ENCODE measurements around the gene AKT2. TPM values are rescaled to one million over a fixed set of nuclear protein-coding genes. Genes with fewer than 3 reads are reported as not detected.
"Not testable (repeated sequence)": the region's sequence is repeated elsewhere in the genome, so short reads cannot be mapped to it uniquely, and the experiment has no call there.

The AKT2 gene
- polyA plus RNA-seq, 1 donor: 101 TPM

- not testable (repeated sequence) for DNase-seq; H3K27ac ChIP-seq (ENCODE audit: low read length); H3K36me3 ChIP-seq (ENCODE audit: control insufficient read depth, insufficient read depth, low read length); H3K4me3 ChIP-seq (ENCODE audit: low read length)
- Histone ChIP-seq H3K4me1 (ENCODE audit: control insufficient read depth, insufficient read depth, low read length) (peaks cover 18% of the 10 kb centered on the region), H3K9me3 (ENCODE audit: control insufficient read depth, low read depth, low read length) (peaks cover 15% of the 10 kb centered on the region), H3K27me3 (ENCODE audit: control insufficient read depth, insufficient read depth, low read length) (peaks cover 56% of the 10 kb centered on the region)
- 92% methylated on average over 4 of the region's 4 CpGs for WGBS (ENCODE audit: insufficient coverage, low lambda C conversion rate)
These were observed 66.1 kb downstream of the AKT2 start for GRCh38 chr19:40219029-40219428.

- peaks cover 18% of the 10 kb centered on the region for H3K4me1 ChIP-seq (ENCODE audit: control insufficient read depth, insufficient read depth, low read length)
- H3K4me3 ChIP-seq (ENCODE audit: low read length): peak within 1 kb of the TSS; percentile 30
- no peak within 1 kb of the TSS for H3K27ac ChIP-seq (ENCODE audit: low read length)
- H3K27me3 ChIP-seq (ENCODE audit: control insufficient read depth, insufficient read depth, low read length): peaks cover 50% of the 10 kb centered on the region
- no peaks in the 10 kb centered on the region for H3K36me3 ChIP-seq (ENCODE audit: control insufficient read depth, insufficient read depth, low read length)
- DNase-seq: peak; percentile 27 to 28
- peaks cover 13% of the 10 kb centered on the region for H3K9me3 ChIP-seq (ENCODE audit: control insufficient read depth, low read depth, low read length)
- no CpG with 5 or more reads among the region's 75 CpGs for WGBS (ENCODE audit: insufficient coverage, low lambda C conversion rate)
These were observed 66.9 kb downstream of the AKT2 start, which contains the start of gene TTC9B for GRCh38 chr19:40217934-40218890. TSS of gene TTC9B (minus strand) at chr19:40218384. CDS start at chr19:40218381, 3 bp downstream.

GRCh38 chr19:40217027-40217810 lies 67.9 kb downstream of the AKT2 start:
- no CpG with 5 or more reads among the region's 54 CpGs for WGBS (ENCODE audit: insufficient coverage, low lambda C conversion rate)
- Histone ChIP-seq H3K27me3 (ENCODE audit: control insufficient read depth, insufficient read depth, low read length) (peaks cover 45% of the 10 kb centered on the region), H3K36me3 (ENCODE audit: control insufficient read depth, insufficient read depth, low read length) (no peaks in the 10 kb centered on the region), H3K4me1 (ENCODE audit: control insufficient read depth, insufficient read depth, low read length) (peaks cover 18% of the 10 kb centered on the region), H3K9me3 (ENCODE audit: control insufficient read depth, low read depth, low read length) (peaks cover 8% of the 10 kb centered on the region), H3K4me3 (ENCODE audit: low read length) (peak overlapping the region; percentile 30), H3K27ac (ENCODE audit: low read length) (no peak overlapping the region)
- peak; percentile 62 to 85 for DNase-seq

GRCh38 chr19:40216777-40217026 lies 68.4 kb downstream of the AKT2 start:
- Histone ChIP-seq H3K27ac (ENCODE audit: low read length) (no peak overlapping the region), H3K4me3 (ENCODE audit: low read length) (peak overlapping the region; percentile 30), H3K9me3 (ENCODE audit: control insufficient read depth, low read depth, low read length) (peaks cover 6% of the 10 kb centered on the region), H3K27me3 (ENCODE audit: control insufficient read depth, insufficient read depth, low read length) (peaks cover 45% of the 10 kb centered on the region), H3K36me3 (ENCODE audit: control insufficient read depth, insufficient read depth, low read length) (no peaks in the 10 kb centered on the region), H3K4me1 (ENCODE audit: control insufficient read depth, insufficient read depth, low read length) (peaks cover 18% of the 10 kb centered on the region)
- no CpG with 5 or more reads among the region's 9 CpGs for WGBS (ENCODE audit: insufficient coverage, low lambda C conversion rate)
- no peak for DNase-seq

- Histone ChIP-seq H3K27ac (ENCODE audit: low read length) (no peak overlapping the region), H3K9me3 (ENCODE audit: control insufficient read depth, low read depth, low read length) (peaks cover 6% of the 10 kb centered on the region), H3K4me1 (ENCODE audit: control insufficient read depth, insufficient read depth, low read length) (peaks cover 18% of the 10 kb centered on the region), H3K36me3 (ENCODE audit: control insufficient read depth, insufficient read depth, low read length) (no peaks in the 10 kb centered on the region), H3K4me3 (ENCODE audit: low read length) (no peak overlapping the region), H3K27me3 (ENCODE audit: control insufficient read depth, insufficient read depth, low read length) (peaks cover 42% of the 10 kb centered on the region)
- no peak for DNase-seq
- 50% methylated on average over 2 of the region's 23 CpGs for WGBS (ENCODE audit: insufficient coverage, low lambda C conversion rate)
These were observed 69.0 kb downstream of the AKT2 start for GRCh38 chr19:40216013-40216776.

- Histone ChIP-seq H3K27me3 (ENCODE audit: control insufficient read depth, insufficient read depth, low read length) (peaks cover 34% of the 10 kb centered on the region), H3K27ac (ENCODE audit: low read length) (no peak overlapping the region), H3K4me3 (ENCODE audit: low read length) (no peak overlapping the region), H3K9me3 (ENCODE audit: control insufficient read depth, low read depth, low read length) (peaks cover 6% of the 10 kb centered on the region), H3K36me3 (ENCODE audit: control insufficient read depth, insufficient read depth, low read length) (peaks cover 5% of the 10 kb centered on the region), H3K4me1 (ENCODE audit: control insufficient read depth, insufficient read depth, low read length) (peaks cover 18% of the 10 kb centered on the region)
- no CpG with 5 or more reads among the region's 22 CpGs for WGBS (ENCODE audit: insufficient coverage, low lambda C conversion rate)
- DNase-seq: no peak
These were observed 70.2 kb downstream of the AKT2 start for GRCh38 chr19:40214936-40215335.

- Histone ChIP-seq H3K36me3 (ENCODE audit: control insufficient read depth, insufficient read depth, low read length) (peaks cover 5% of the 10 kb centered on the region), H3K4me1 (ENCODE audit: control insufficient read depth, insufficient read depth, low read length) (peaks cover 12% of the 10 kb centered on the region)
- no CpG with 5 or more reads among the region's 50 CpGs for WGBS (ENCODE audit: insufficient coverage, low lambda C conversion rate)
These were observed 71.1 kb downstream of the AKT2 start for GRCh38 chr19:40213882-40214570.

GRCh38 chr19:40213251-40213829 lies 71.8 kb downstream of the AKT2 start:
- no CpG with 5 or more reads among the region's 53 CpGs for WGBS (ENCODE audit: insufficient coverage, low lambda C conversion rate)
- Histone ChIP-seq H3K9me3 (ENCODE audit: control insufficient read depth, low read depth, low read length) (peaks cover 6% of the 10 kb centered on the region), H3K27me3 (ENCODE audit: control insufficient read depth, insufficient read depth, low read length) (peaks cover 20% of the 10 kb centered on the region), H3K27ac (ENCODE audit: low read length) (no peak overlapping the region), H3K36me3 (ENCODE audit: control insufficient read depth, insufficient read depth, low read length) (peaks cover 5% of the 10 kb centered on the region), H3K4me3 (ENCODE audit: low read length) (no peak overlapping the region), H3K4me1 (ENCODE audit: control insufficient read depth, insufficient read depth, low read length) (peaks cover 12% of the 10 kb centered on the region)
- no peak for DNase-seq

More at GRCh38 chr19:40213882-40214570, 71.1 kb downstream of the AKT2 start:
- Histone ChIP-seq H3K27ac (ENCODE audit: low read length) (no peak overlapping the region), H3K9me3 (ENCODE audit: control insufficient read depth, low read depth, low read length) (peaks cover 6% of the 10 kb centered on the region), H3K4me3 (ENCODE audit: low read length) (no peak overlapping the region), H3K27me3 (ENCODE audit: control insufficient read depth, insufficient read depth, low read length) (peaks cover 26% of the 10 kb centered on the region)
- DNase-seq: peak in 1 of 2 donors; percentile 2

- whole genome bisulfite sequencing (ENCODE audit: insufficient coverage, low lambda C conversion rate): no CpG with 5 or more reads among the region's 5 CpGs
- Histone ChIP-seq H3K36me3 (ENCODE audit: control insufficient read depth, insufficient read depth, low read length) (peaks cover 5% of the 10 kb centered on the region), H3K27me3 (ENCODE audit: control insufficient read depth, insufficient read depth, low read length) (peaks cover under 1% of the 10 kb centered on the region), H3K27ac (ENCODE audit: low read length) (no peak overlapping the region), H3K4me3 (ENCODE audit: low read length) (no peak overlapping the region), H3K4me1 (ENCODE audit: control insufficient read depth, insufficient read depth, low read length) (no peaks in the 10 kb centered on the region), H3K9me3 (ENCODE audit: control insufficient read depth, low read depth, low read length) (peaks cover under 1% of the 10 kb centered on the region)
- no peak for DNase-seq
These were observed 74.3 kb downstream of the AKT2 start for GRCh38 chr19:40210889-40211288.
